KMS-11 (cell line): ENCODE measurements around the gene PCSK2.
A peak's percentile ranks its signal among the peaks of the same experiment; 100 is the strongest.

Experiments
- H2AFZ ChIP-seq: fragments of 200-600 bp; sonication (generic); 2 replicates; pipeline ENCODE4 v1.6.1; 2016; ENCODE audit warnings: antibody characterized with exemption, mixed run types, low read depth
- H3K27ac ChIP-seq: fragments of 200-600 bp; sonication (generic); 2 replicates; pipeline ENCODE4 v1.6.1; 2016; ENCODE audit warnings: mild to moderate bottlenecking, mixed run types
- H3K27me3 ChIP-seq: fragments of 200-600 bp; sonication (generic); 2 replicates; pipeline ENCODE4 v1.6.1; 2017; ENCODE audit warnings: mild to moderate bottlenecking, low read depth, mixed run types, moderate library complexity; ENCODE audit not compliant: insufficient read depth
- H3K36me3 ChIP-seq: fragments of 200-600 bp; sonication (generic); 2 replicates; pipeline ENCODE4 v1.6.1; 2017; ENCODE audit warnings: mild to moderate bottlenecking, mixed run types; ENCODE audit not compliant: insufficient read depth
- H3K4me1 ChIP-seq: fragments of 200-600 bp; sonication (generic); 2 replicates; pipeline ENCODE4 v1.6.1; 2016; ENCODE audit warnings: mild to moderate bottlenecking, low read depth, mixed run types; ENCODE audit not compliant: poor library complexity, severe bottlenecking
- H3K4me2 ChIP-seq: fragments of 200-600 bp; sonication (generic); 2 replicates; pipeline ENCODE4 v1.7.0; 2016; ENCODE audit warnings: mild to moderate bottlenecking, mixed run types
- H3K4me3 ChIP-seq: fragments of 200-600 bp; sonication (generic); IDR thresholded peaks from 2 replicates; pipeline ENCODE4 v1.6.1; 2017; ENCODE audit warnings: low read depth, low read length, mixed read lengths; ENCODE audit not compliant: insufficient read depth
- H3K79me2 ChIP-seq: fragments of 200-600 bp; sonication (generic); 2 replicates; pipeline ENCODE4 v1.6.1; 2016; ENCODE audit warnings: low read depth, mixed run types; ENCODE audit not compliant: insufficient read depth
- H3K9ac ChIP-seq: fragments of 200-600 bp; sonication (generic); 2 replicates; pipeline ENCODE4 v1.6.1; 2016; ENCODE audit warnings: mild to moderate bottlenecking, mixed run types
- H4K20me1 ChIP-seq: fragments of 200-600 bp; sonication (generic); 2 replicates; pipeline ENCODE4 v1.6.1; 2016; ENCODE audit warnings: mild to moderate bottlenecking, mixed run types; ENCODE audit not compliant: insufficient read depth
- TF ChIP-seq, protein P1 (sequence below): fragments of 200-600 bp; sonication (generic); conservative IDR thresholded peaks from 2 replicates; pipeline ENCODE4 v1.6.1; 2017; ENCODE audit warnings: low read depth, mild to moderate bottlenecking, antibody characterized with exemption, low read length, moderate library complexity, mixed read lengths

PCSK2 gene, protein sequence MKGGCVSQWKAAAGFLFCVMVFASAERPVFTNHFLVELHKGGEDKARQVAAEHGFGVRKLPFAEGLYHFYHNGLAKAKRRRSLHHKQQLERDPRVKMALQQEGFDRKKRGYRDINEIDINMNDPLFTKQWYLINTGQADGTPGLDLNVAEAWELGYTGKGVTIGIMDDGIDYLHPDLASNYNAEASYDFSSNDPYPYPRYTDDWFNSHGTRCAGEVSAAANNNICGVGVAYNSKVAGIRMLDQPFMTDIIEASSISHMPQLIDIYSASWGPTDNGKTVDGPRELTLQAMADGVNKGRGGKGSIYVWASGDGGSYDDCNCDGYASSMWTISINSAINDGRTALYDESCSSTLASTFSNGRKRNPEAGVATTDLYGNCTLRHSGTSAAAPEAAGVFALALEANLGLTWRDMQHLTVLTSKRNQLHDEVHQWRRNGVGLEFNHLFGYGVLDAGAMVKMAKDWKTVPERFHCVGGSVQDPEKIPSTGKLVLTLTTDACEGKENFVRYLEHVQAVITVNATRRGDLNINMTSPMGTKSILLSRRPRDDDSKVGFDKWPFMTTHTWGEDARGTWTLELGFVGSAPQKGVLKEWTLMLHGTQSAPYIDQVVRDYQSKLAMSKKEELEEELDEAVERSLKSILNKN

DNA sequence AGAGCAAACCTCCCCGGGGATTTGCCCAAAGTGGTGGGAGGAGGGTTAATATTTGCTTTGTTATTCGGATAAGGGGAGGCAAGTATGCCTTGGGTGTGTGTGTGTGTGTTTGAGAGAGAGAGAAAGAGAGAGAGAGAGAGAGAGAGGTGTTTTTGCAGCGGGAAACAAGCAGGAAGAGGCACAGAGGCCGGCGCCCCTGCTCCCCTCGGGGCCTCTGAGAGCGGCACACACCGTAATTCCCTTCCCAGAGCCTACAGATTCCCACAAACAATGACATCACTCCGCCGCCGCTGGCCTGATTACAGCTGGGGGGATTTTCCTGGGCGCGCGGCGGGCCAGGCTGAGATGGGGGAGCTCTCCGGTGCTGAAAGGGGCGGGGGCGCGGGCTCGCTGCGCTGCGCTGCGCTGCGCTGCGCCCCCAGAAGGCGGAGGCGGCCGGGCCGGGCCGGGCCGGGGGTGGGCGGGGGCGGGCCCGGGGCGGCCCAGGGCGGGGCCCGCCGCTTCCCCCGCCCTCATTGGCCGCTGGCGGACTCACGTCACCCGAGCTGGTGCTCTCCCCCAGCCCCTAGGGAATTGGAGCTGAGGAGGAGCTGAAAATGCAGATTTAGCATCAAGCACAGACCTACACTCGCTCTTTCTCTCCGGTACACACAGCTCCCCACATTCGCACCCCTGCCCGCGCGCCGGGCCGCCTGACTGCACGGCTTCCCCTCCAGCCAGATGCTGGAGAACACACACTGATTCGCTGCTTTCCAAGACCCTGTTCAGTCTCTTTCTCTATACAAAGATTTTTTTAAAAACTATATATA lies at the start of gene PCSK2:
Gene PCSK2, plus strand, starts transcription at position 631 of the 809 bp plus-strand sequence. CDS start 266 bp downstream, outside the sequence.
- Histone ChIP-seq H3K27ac (no peak within 1 kb of the TSS), H3K4me1 (no peaks in the 10 kb centered on the region), H4K20me1 (no peaks in the 10 kb centered on the region), H3K4me2 (peak within 1 kb of the TSS; percentile 68), H3K27me3 (no peaks in the 10 kb centered on the region), H2AFZ (peak within 1 kb of the TSS; percentile 41; the same call in 1 of the 2 replicates), H3K9ac (no peak within 1 kb of the TSS), H3K36me3 (no peaks in the 10 kb centered on the region), H3K79me2 (no peaks in the 10 kb centered on the region), H3K4me3 (no peak within 1 kb of the TSS)
- TF ChIP-seq, protein P1, sequence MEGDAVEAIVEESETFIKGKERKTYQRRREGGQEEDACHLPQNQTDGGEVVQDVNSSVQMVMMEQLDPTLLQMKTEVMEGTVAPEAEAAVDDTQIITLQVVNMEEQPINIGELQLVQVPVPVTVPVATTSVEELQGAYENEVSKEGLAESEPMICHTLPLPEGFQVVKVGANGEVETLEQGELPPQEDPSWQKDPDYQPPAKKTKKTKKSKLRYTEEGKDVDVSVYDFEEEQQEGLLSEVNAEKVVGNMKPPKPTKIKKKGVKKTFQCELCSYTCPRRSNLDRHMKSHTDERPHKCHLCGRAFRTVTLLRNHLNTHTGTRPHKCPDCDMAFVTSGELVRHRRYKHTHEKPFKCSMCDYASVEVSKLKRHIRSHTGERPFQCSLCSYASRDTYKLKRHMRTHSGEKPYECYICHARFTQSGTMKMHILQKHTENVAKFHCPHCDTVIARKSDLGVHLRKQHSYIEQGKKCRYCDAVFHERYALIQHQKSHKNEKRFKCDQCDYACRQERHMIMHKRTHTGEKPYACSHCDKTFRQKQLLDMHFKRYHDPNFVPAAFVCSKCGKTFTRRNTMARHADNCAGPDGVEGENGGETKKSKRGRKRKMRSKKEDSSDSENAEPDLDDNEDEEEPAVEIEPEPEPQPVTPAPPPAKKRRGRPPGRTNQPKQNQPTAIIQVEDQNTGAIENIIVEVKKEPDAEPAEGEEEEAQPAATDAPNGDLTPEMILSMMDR = no peak

GRCh38 chr20:17177341-17177740 lies 49.5 kb upstream of the PCSK2 start:
- TF ChIP-seq, protein P1 = no peak
- H3K9ac ChIP-seq = no peak overlapping the region
- H3K4me1 ChIP-seq = no peaks in the 10 kb centered on the region
- H3K4me3 ChIP-seq = no peak overlapping the region
- H3K79me2 ChIP-seq = no peaks in the 10 kb centered on the region
- H3K27me3 ChIP-seq = no peaks in the 10 kb centered on the region
- no peak overlapping the region for H2AFZ ChIP-seq
- H3K4me2 ChIP-seq = no peak overlapping the region
- H4K20me1 ChIP-seq = no peaks in the 10 kb centered on the region
- H3K27ac ChIP-seq = no peak overlapping the region
- no peaks in the 10 kb centered on the region for H3K36me3 ChIP-seq

- Histone ChIP-seq H3K4me3 (no peak overlapping the region), H3K27ac (no peak overlapping the region), H3K27me3 (no peaks in the 10 kb centered on the region), H4K20me1 (no peaks in the 10 kb centered on the region), H3K9ac (no peak overlapping the region), H3K79me2 (no peaks in the 10 kb centered on the region), H3K4me2 (no peak overlapping the region), H2AFZ (no peak overlapping the region), H3K4me1 (no peaks in the 10 kb centered on the region), H3K36me3 (no peaks in the 10 kb centered on the region)
- TF ChIP-seq, protein P1 = no peak
Measured at GRCh38 chr20:17179840-17180239, 47.0 kb upstream of the PCSK2 start.

GRCh38 chr20:17189976-17190695 lies 36.7 kb upstream of the PCSK2 start:
- H3K4me3 ChIP-seq = no peak overlapping the region
- TF ChIP-seq, protein P1 = no peak
- H4K20me1 ChIP-seq = no peaks in the 10 kb centered on the region
- H3K27ac ChIP-seq = no peak overlapping the region
- H3K4me1 ChIP-seq = no peaks in the 10 kb centered on the region
- no peak overlapping the region for H3K4me2 ChIP-seq
- no peaks in the 10 kb centered on the region for H3K27me3 ChIP-seq
- H3K36me3 ChIP-seq = no peaks in the 10 kb centered on the region
- no peak overlapping the region for H3K9ac ChIP-seq
- no peaks in the 10 kb centered on the region for H3K79me2 ChIP-seq
- H2AFZ ChIP-seq = no peak overlapping the region
